Measurements from ENCODE around the gene CACFD1. TPM values are rescaled to one million over a fixed set of nuclear protein-coding genes. Genes with fewer than 3 reads are reported as not detected.

The CACFD1 gene
- total RNA-seq, 1 donor from 2014 or later = 13.1 TPM

- no peak for FAIRE-seq
- H3K27ac Mint-ChIP-seq (ENCODE audit: unreplicated experiment) = no peak overlapping the region
Measured at GRCh38 chr9:133476036-133476931, 16.5 kb downstream of the CACFD1 start.

GRCh38 chr9:133476941-133477340, 17.2 kb downstream of the CACFD1 start:
- H3K4me3 Mint-ChIP-seq (ENCODE audit: unreplicated experiment) = no peak overlapping the region
- H3K4me3 ChIP-seq (ENCODE audit: insufficient read depth, low read depth, low read length) = no peak overlapping the region

More at GRCh38 chr9:133476036-133476931, 16.5 kb downstream of the CACFD1 start:
- H2AFZ ChIP-seq (ENCODE audit: low read depth, low read length) = no peak overlapping the region
- Mint-ChIP-seq H3K4me1 (ENCODE audit: low read depth, unreplicated experiment) (peaks cover 3% of the 10 kb centered on the region), H3K9me3 (ENCODE audit: unreplicated experiment) (no peaks in the 10 kb centered on the region), H3K36me3 (ENCODE audit: low read depth, unreplicated experiment) (peaks cover 2% of the 10 kb centered on the region), H3K27me3 (ENCODE audit: low read depth, unreplicated experiment) (no peaks in the 10 kb centered on the region), H3K4me3 (ENCODE audit: unreplicated experiment) (no peak overlapping the region)
- no peaks in the 10 kb centered on the region for H3K36me3 ChIP-seq (ENCODE audit: insufficient read depth, low read length)
- TF ChIP-seq CTCF (IDR thresholded peaks at IDR 0.05; ENCODE audit: insufficient read depth, low read depth, low read length) (no peak), EZH2 (IDR thresholded peaks at IDR 0.05; ENCODE audit: insufficient read depth, low read length) (no peak)
- H3K27me3 ChIP-seq (ENCODE audit: insufficient read depth, low read length) = no peaks in the 10 kb centered on the region
- H3K79me2 ChIP-seq (ENCODE audit: insufficient read depth, low read length) = peaks cover 11% of the 10 kb centered on the region
- H3K4me1 ChIP-seq (ENCODE audit: insufficient read depth, low read length) = peaks cover 14% of the 10 kb centered on the region
- no peaks in the 10 kb centered on the region for H3K9me3 ChIP-seq (ENCODE audit: insufficient read depth, low read depth, low read length)
- H3K27ac ChIP-seq (ENCODE audit: low read depth, low read length) = no peak overlapping the region
- no peak overlapping the region for H3K4me3 ChIP-seq (ENCODE audit: insufficient read depth, low read depth, low read length)
- peaks cover 20% of the 10 kb centered on the region for H4K20me1 ChIP-seq (ENCODE audit: insufficient read depth, low read length)
- no peak overlapping the region for H3K4me2 ChIP-seq (ENCODE audit: low read length)
- no peak overlapping the region for H3K9ac ChIP-seq (ENCODE audit: low read length)
- no peak for DNase-seq (ENCODE audit: low read depth)

More at GRCh38 chr9:133476941-133477340, 17.2 kb downstream of the CACFD1 start:
- FAIRE-seq = no peak
- peaks cover 15% of the 10 kb centered on the region for H4K20me1 ChIP-seq (ENCODE audit: insufficient read depth, low read length)
- peaks cover 3% of the 10 kb centered on the region for H3K27me3 Mint-ChIP-seq (ENCODE audit: low read depth, unreplicated experiment)
- H3K27ac ChIP-seq (ENCODE audit: low read depth, low read length) = no peak overlapping the region
- H3K4me1 ChIP-seq (ENCODE audit: insufficient read depth, low read length) = peaks cover 14% of the 10 kb centered on the region
- peaks cover 3% of the 10 kb centered on the region for H3K4me1 Mint-ChIP-seq (ENCODE audit: low read depth, unreplicated experiment)
- H3K9ac ChIP-seq (ENCODE audit: low read length) = no peak overlapping the region
- no peaks in the 10 kb centered on the region for H3K9me3 Mint-ChIP-seq (ENCODE audit: unreplicated experiment)
- H3K27me3 ChIP-seq (ENCODE audit: insufficient read depth, low read length) = no peaks in the 10 kb centered on the region
- no peaks in the 10 kb centered on the region for H3K9me3 ChIP-seq (ENCODE audit: insufficient read depth, low read depth, low read length)
- H2AFZ ChIP-seq (ENCODE audit: low read depth, low read length) = no peak overlapping the region
- H3K36me3 Mint-ChIP-seq (ENCODE audit: low read depth, unreplicated experiment) = peaks cover 2% of the 10 kb centered on the region
- H3K4me2 ChIP-seq (ENCODE audit: low read length) = no peak overlapping the region
- no peak for TF ChIP-seq EZH2 (IDR thresholded peaks at IDR 0.05; ENCODE audit: insufficient read depth, low read length)
- no peak for TF ChIP-seq CTCF (IDR thresholded peaks at IDR 0.05; ENCODE audit: insufficient read depth, low read depth, low read length)
- no peak for DNase-seq (ENCODE audit: low read depth)
- no peak overlapping the region for H3K27ac Mint-ChIP-seq (ENCODE audit: unreplicated experiment)
- H3K79me2 ChIP-seq (ENCODE audit: insufficient read depth, low read length) = peaks cover 11% of the 10 kb centered on the region
- no peaks in the 10 kb centered on the region for H3K36me3 ChIP-seq (ENCODE audit: insufficient read depth, low read length)
